ENCODE measurements around the gene KCNK6.

DNA sequence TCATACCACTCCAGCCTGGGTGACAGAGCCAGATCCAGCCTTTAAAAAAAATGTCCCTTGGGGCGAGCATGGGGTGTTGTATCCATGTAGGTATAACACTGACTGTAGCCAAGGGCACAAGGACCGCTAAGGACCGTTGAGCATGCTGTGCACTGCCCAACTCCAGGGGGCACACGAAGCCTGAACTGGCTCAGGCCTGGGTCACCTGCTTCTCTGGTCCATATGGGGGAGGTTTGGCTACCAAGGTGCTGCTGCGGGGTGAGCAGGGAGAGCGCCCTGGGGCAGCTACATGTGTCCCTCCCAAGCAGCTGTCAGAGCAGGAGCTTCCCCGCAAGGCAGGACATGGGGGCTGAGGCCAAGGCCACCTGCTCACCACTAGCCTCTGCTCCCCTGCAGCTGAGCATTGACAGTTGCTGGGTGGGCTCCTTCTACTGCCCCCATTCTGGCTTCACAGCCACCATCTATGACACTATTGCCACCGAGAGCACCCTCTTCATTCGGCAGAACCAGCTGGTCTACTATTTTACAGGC lies 32.3 kb downstream of the KCNK6 start:
- TF ChIP-seq CTCF (IDR thresholded peaks at IDR 0.05; ENCODE audit: low read depth, low read length, missing input control): no peak
- TF ChIP-seq, protein P1, sequence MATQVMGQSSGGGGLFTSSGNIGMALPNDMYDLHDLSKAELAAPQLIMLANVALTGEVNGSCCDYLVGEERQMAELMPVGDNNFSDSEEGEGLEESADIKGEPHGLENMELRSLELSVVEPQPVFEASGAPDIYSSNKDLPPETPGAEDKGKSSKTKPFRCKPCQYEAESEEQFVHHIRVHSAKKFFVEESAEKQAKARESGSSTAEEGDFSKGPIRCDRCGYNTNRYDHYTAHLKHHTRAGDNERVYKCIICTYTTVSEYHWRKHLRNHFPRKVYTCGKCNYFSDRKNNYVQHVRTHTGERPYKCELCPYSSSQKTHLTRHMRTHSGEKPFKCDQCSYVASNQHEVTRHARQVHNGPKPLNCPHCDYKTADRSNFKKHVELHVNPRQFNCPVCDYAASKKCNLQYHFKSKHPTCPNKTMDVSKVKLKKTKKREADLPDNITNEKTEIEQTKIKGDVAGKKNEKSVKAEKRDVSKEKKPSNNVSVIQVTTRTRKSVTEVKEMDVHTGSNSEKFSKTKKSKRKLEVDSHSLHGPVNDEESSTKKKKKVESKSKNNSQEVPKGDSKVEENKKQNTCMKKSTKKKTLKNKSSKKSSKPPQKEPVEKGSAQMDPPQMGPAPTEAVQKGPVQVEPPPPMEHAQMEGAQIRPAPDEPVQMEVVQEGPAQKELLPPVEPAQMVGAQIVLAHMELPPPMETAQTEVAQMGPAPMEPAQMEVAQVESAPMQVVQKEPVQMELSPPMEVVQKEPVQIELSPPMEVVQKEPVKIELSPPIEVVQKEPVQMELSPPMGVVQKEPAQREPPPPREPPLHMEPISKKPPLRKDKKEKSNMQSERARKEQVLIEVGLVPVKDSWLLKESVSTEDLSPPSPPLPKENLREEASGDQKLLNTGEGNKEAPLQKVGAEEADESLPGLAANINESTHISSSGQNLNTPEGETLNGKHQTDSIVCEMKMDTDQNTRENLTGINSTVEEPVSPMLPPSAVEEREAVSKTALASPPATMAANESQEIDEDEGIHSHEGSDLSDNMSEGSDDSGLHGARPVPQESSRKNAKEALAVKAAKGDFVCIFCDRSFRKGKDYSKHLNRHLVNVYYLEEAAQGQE (IDR thresholded peaks at IDR 0.05): no peak
- TF ChIP-seq RAD21 (IDR thresholded peaks at IDR 0.05): no peak
- TF ChIP-seq EGR1 (IDR thresholded peaks at IDR 0.05; ENCODE audit: low read depth in 2 of 2): no peak
- TF ChIP-seq TAF1 (conservative IDR thresholded peaks at IDR 0.05): no peak
- no peak for TF ChIP-seq ZBTB33 (IDR thresholded peaks at IDR 0.05)
- TF ChIP-seq GABPA (IDR thresholded peaks at IDR 0.05 in 1 of 2, conservative IDR thresholded peaks at IDR 0.05 in 1 of 2): no peak
- no peak for TF ChIP-seq FOXA1 (IDR thresholded peaks at IDR 0.05)
- no peak for TF ChIP-seq MAX (IDR thresholded peaks at IDR 0.05)
